ENCODE results near the gene STK38L. TPM values are rescaled to one million over a fixed set of nuclear protein-coding genes. Genes with fewer than 3 reads are reported as not detected.
A peak's percentile ranks its signal among the peaks of the same experiment; 100 is the strongest.

STK38L gene
- total RNA-seq, 1 donor from 2014 or later, result 30.8 TPM

DNA sequence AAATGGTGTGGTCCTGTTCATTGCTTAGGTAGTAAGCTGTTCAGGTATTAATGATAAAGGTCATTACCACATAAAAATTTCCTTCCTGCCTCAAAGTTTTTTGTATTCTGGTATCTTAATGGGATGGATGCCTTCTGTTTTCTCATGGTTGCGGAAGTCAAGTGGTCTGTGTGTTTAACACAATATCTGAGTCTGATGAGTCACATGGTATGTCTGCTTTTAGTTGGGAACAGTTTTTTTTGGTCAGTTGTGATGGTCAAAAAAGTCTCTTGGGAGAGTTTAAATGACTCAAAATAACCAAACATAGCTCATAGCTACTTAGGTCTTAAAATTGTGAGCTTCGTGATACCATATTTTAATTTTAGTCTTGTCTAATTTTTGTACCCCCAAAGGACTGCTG, 40.7 kb downstream of the STK38L start:
- no peaks in the 10 kb centered on the region for H3K27me3 Mint-ChIP-seq (ENCODE audit: unreplicated experiment)
- H3K4me1 Mint-ChIP-seq (ENCODE audit: unreplicated experiment), result peaks cover 23% of the 10 kb centered on the region
- no peaks in the 10 kb centered on the region for H3K36me3 Mint-ChIP-seq (ENCODE audit: low read depth, unreplicated experiment)
- H3K9me3 Mint-ChIP-seq (ENCODE audit: unreplicated experiment), result no peaks in the 10 kb centered on the region
- H3K4me3 Mint-ChIP-seq (ENCODE audit: unreplicated experiment), result no peak overlapping the region
- H3K27ac Mint-ChIP-seq (ENCODE audit: unreplicated experiment), result no peak overlapping the region
- no peak for DNase-seq (ENCODE audit: low spot score)
- no peak for TF ChIP-seq CTCF (IDR thresholded peaks at IDR 0.05; ENCODE audit: unreplicated experiment)

DNA sequence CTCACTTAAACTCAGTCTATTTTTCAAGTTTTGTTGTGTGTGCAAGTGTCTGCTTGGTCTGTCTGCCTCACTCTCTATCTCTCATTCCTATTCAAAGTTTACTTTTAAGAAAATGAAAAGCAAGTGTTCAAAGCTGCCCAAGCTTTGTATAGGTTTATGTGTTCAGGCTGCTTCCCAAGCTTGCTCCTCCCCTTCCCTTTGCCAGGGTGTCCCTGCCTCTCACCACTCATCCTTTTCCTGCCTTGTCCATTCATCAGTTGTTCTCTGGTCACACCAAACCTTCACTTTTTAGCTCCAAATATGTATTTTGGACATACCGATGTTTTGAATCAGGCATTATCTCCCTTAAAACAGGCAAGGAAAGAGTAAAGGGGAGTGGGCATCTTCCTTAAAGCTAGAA, 41.3 kb downstream of the STK38L start:
- H3K4me1 Mint-ChIP-seq (ENCODE audit: unreplicated experiment), result peaks cover 24% of the 10 kb centered on the region
- H3K9me3 Mint-ChIP-seq (ENCODE audit: unreplicated experiment), result no peaks in the 10 kb centered on the region
- no peak for TF ChIP-seq CTCF (IDR thresholded peaks at IDR 0.05; ENCODE audit: unreplicated experiment)
- peak overlapping the region; percentile 63 for H3K27ac Mint-ChIP-seq (ENCODE audit: unreplicated experiment)
- H3K4me3 Mint-ChIP-seq (ENCODE audit: unreplicated experiment), result no peak overlapping the region
- no peak for DNase-seq (ENCODE audit: low spot score)
- no peaks in the 10 kb centered on the region for H3K27me3 Mint-ChIP-seq (ENCODE audit: unreplicated experiment)
- no peaks in the 10 kb centered on the region for H3K36me3 Mint-ChIP-seq (ENCODE audit: low read depth, unreplicated experiment)

- Mint-ChIP-seq H3K27me3 (ENCODE audit: unreplicated experiment) (no peaks in the 10 kb centered on the region), H3K27ac (ENCODE audit: unreplicated experiment) (peak overlapping the region; percentile 43), H3K36me3 (ENCODE audit: low read depth, unreplicated experiment) (no peaks in the 10 kb centered on the region), H3K9me3 (ENCODE audit: unreplicated experiment) (no peaks in the 10 kb centered on the region), H3K4me3 (ENCODE audit: unreplicated experiment) (no peak overlapping the region), H3K4me1 (ENCODE audit: unreplicated experiment) (peaks cover 51% of the 10 kb centered on the region)
- no peak for TF ChIP-seq CTCF (IDR thresholded peaks at IDR 0.05; ENCODE audit: unreplicated experiment)
- DNase-seq (ENCODE audit: low spot score), result no peak
These were observed 45.3 kb downstream of the STK38L start for GRCh38 chr12:27289414-27289813.

DNA sequence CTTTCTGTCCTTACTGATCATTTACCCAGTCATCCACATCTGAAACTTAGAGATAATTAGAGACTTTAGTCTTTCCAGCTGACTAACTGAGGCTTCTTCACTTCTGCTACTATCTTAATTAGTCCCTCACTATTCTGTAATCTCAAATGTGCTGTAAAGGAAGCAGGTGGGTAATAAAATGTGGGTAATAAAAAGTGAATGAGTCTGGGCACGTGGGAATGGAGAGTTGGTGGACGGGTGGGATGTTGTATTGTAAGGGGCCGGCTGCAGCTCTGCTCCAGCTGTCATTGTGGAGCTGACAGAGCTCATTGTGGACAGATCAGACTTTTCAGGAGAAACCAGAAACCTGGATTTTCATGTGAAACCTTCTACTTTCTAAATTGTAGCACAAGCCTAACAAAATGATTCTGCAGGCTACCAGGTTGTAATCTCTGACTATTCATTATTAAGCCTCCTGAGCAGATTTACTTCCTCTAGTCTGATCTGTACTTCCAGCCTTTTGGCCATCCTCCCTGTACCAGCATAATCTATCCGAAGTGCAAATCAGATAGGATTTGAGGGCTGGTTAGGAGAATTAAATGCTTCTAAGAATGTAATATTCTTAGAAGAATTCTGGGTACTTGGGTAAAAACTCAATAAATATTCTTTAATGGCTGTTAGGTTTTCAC, 46.5 kb downstream of the STK38L start:
- peaks cover 4% of the 10 kb centered on the region for H3K27me3 Mint-ChIP-seq (ENCODE audit: unreplicated experiment)
- TF ChIP-seq CTCF (IDR thresholded peaks at IDR 0.05; ENCODE audit: unreplicated experiment), result no peak
- peaks cover 42% of the 10 kb centered on the region for H3K4me1 Mint-ChIP-seq (ENCODE audit: unreplicated experiment)
- H3K27ac Mint-ChIP-seq (ENCODE audit: unreplicated experiment), result peak overlapping the region; percentile 44
- no peak overlapping the region for H3K4me3 Mint-ChIP-seq (ENCODE audit: unreplicated experiment)
- H3K36me3 Mint-ChIP-seq (ENCODE audit: low read depth, unreplicated experiment), result no peaks in the 10 kb centered on the region
- no peaks in the 10 kb centered on the region for H3K9me3 Mint-ChIP-seq (ENCODE audit: unreplicated experiment)
- no peak for DNase-seq (ENCODE audit: low spot score)

- Mint-ChIP-seq H3K27ac (ENCODE audit: unreplicated experiment) (peak overlapping the region; percentile 77), H3K4me1 (ENCODE audit: unreplicated experiment) (peaks cover 37% of the 10 kb centered on the region), H3K4me3 (ENCODE audit: unreplicated experiment) (no peak overlapping the region), H3K9me3 (ENCODE audit: unreplicated experiment) (no peaks in the 10 kb centered on the region), H3K27me3 (ENCODE audit: unreplicated experiment) (peaks cover 5% of the 10 kb centered on the region), H3K36me3 (ENCODE audit: low read depth, unreplicated experiment) (no peaks in the 10 kb centered on the region)
- no peak for TF ChIP-seq CTCF (IDR thresholded peaks at IDR 0.05; ENCODE audit: unreplicated experiment)
- no peak for DNase-seq (ENCODE audit: low spot score)
These were observed 47.8 kb downstream of the STK38L start for GRCh38 chr12:27291862-27292261.

Data from endothelial cell (in vitro differentiated cells).